Loucy (cell line): ENCODE data around the gene PPP3CA.

ENCODE experiments used
- H2AFZ ChIP-seq: fragments of 200-600 bp; sonication (generic); 2 replicates; pipeline ENCODE4 v1.6.0; 2016; ENCODE audit warnings: antibody characterized with exemption, mild to moderate bottlenecking, low read length, moderate library complexity
- H3F3A ChIP-seq: fragments of 200-600 bp; 2 replicates; pipeline ENCODE4 v1.6.0; 2016; ENCODE audit warnings: antibody characterized with exemption, low read depth, mild to moderate bottlenecking
- H3K27me3 ChIP-seq: fragments of 200-600 bp; sonication (generic); 2 replicates; pipeline ENCODE4 v1.6.1; 2014; ENCODE audit warnings: low read length, mild to moderate bottlenecking; ENCODE audit not compliant: insufficient read depth, poor library complexity, severe bottlenecking
- H3K36me3 ChIP-seq: fragments of 200-600 bp; sonication (generic); 2 replicates; pipeline ENCODE4 v1.6.1; 2016; ENCODE audit warnings: low read length; ENCODE audit not compliant: insufficient read depth
- H3K4me1 ChIP-seq: fragments of 200-600 bp; sonication (generic); 2 replicates; pipeline ENCODE4 v1.5.1; 2014; ENCODE audit warnings: low read length, mild to moderate bottlenecking; ENCODE audit not compliant: insufficient read depth, poor library complexity, severe bottlenecking
- H3K4me2 ChIP-seq: fragments of 200-600 bp; sonication (generic); 2 replicates; pipeline ENCODE4 v1.6.0; 2014; ENCODE audit warnings: antibody characterized with exemption, low read length, low read depth, mild to moderate bottlenecking; ENCODE audit not compliant: poor library complexity, severe bottlenecking
- H3K4me3 ChIP-seq: fragments of 200-600 bp; sonication (generic); 2 replicates; pipeline ENCODE4 v1.5.1; 2014; ENCODE audit warnings: low read length, mild to moderate bottlenecking, mixed read lengths; ENCODE audit not compliant: poor library complexity, severe bottlenecking
- H3K79me2 ChIP-seq: fragments of 200-600 bp; sonication (generic); 2 replicates; pipeline ENCODE4 v1.6.1; 2014; ENCODE audit warnings: low read length; ENCODE audit not compliant: insufficient read depth
- H3K9ac ChIP-seq: fragments of 200-600 bp; sonication (generic); 2 replicates; pipeline ENCODE4 v1.6.0; 2014; ENCODE audit warnings: mild to moderate bottlenecking, low read depth, low read length, moderate library complexity; ENCODE audit not compliant: poor library complexity, severe bottlenecking
- H3K9me2 ChIP-seq: fragments of 200-600 bp; sonication (generic); replicated peaks from 2 replicates; pipeline ENCODE4 v1.6.1; 2016; ENCODE audit warnings: low read depth, low read length, mixed read lengths
- H3K9me3 ChIP-seq: fragments of 200-600 bp; sonication (generic); 2 replicates; pipeline ENCODE4 v1.6.1; 2014; ENCODE audit warnings: mild to moderate bottlenecking, antibody characterized with exemption, low read length, low read depth; ENCODE audit not compliant: insufficient read depth
- H4K20me1 ChIP-seq: fragments of 200-600 bp; sonication (generic); 2 replicates; pipeline ENCODE4 v1.6.0; 2014; ENCODE audit warnings: antibody characterized with exemption, low read length, mild to moderate bottlenecking; ENCODE audit not compliant: insufficient read depth, poor library complexity, severe bottlenecking
- CTCF ChIP-seq: fragments of 200-600 bp; sonication (generic); conservative IDR thresholded peaks from 2 replicates; pipeline ENCODE4 v1.5.1; 2014; ENCODE audit warnings: mild to moderate bottlenecking, antibody characterized with exemption, low read length
- EZH2phosphoT487 ChIP-seq: fragments of 200-600 bp; IDR thresholded peaks from 2 replicates; pipeline ENCODE4 v1.6.1; 2018; ENCODE audit warnings: antibody characterized with exemption, mild to moderate bottlenecking, moderate library complexity, borderline replicate concordance

The PPP3CA gene

GRCh38 chr4:101291198-101291597 lies 56.1 kb downstream of the PPP3CA start:
- Histone ChIP-seq H3K9ac (no peak overlapping the region), H4K20me1 (peaks cover 4% of the 10 kb centered on the region), H3K9me3 (no peaks in the 10 kb centered on the region), H2AFZ (no peak overlapping the region), H3K4me2 (no peak overlapping the region), H3K4me1 (peaks cover 4% of the 10 kb centered on the region), H3F3A (no peaks in the 10 kb centered on the region), H3K27me3 (no peaks in the 10 kb centered on the region), H3K79me2 (peaks cover 18% of the 10 kb centered on the region), H3K36me3 (no peaks in the 10 kb centered on the region), H3K9me2 (no peaks in the 10 kb centered on the region), H3K4me3 (no peak overlapping the region)
- TF ChIP-seq EZH2phosphoT487 (no peak), CTCF (no peak)

DNA sequence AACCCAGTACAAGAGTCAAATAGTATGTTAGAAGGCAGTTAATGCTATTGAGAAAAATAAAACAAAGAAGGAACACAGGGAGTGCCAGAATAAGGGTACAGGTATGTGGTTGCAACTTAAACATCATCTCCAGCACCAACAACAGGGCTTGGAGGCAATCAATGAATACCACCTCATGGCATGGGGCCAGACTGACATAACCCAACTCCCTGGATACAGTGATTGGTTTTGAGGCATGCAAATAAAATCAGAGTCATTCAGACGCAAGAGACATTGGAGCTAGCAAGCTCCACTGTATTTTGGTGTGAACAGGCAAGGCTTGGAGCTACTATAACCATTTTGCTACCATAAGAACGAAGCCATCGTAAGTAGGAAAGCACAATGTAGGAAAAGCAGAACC lies 56.7 kb downstream of the PPP3CA start:
- peaks cover 4% of the 10 kb centered on the region for H3K4me1 ChIP-seq

DNA sequence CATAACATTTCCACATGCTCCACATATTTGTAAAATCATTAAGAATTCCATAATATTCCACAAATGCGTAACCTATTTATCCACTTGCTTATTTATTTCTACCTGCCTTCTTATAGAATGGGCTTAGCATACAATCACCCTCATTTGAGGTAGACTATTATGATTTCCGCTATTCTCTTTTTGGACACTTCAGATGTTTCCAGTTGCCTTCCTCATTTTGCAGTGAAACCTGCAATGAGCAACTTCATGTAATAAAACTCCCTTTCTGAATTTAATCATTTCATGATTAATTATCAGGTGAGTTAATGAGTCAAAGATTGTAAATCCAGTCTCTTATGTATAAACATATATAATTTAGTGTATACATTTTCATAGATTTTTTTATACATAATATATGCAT lies 58.0 kb downstream of the PPP3CA start:
- no peak for TF ChIP-seq CTCF
- TF ChIP-seq EZH2phosphoT487, result no peak
- Histone ChIP-seq H3F3A (no peaks in the 10 kb centered on the region), H3K79me2 (peaks cover 22% of the 10 kb centered on the region), H3K4me1 (peaks cover 4% of the 10 kb centered on the region), H2AFZ (no peak overlapping the region), H3K36me3 (no peaks in the 10 kb centered on the region), H3K27me3 (no peaks in the 10 kb centered on the region), H3K9ac (no peak overlapping the region), H3K9me2 (no peaks in the 10 kb centered on the region), H3K4me3 (no peak overlapping the region), H3K4me2 (no peak overlapping the region), H4K20me1 (peaks cover 4% of the 10 kb centered on the region), H3K9me3 (no peaks in the 10 kb centered on the region)

More for the DNA sequence above, 56.7 kb downstream of the PPP3CA start:
- Histone ChIP-seq H3K4me2 (no peak overlapping the region), H2AFZ (no peak overlapping the region), H3K9me3 (no peaks in the 10 kb centered on the region), H3K9ac (no peak overlapping the region), H3K79me2 (peaks cover 22% of the 10 kb centered on the region), H3K4me3 (no peak overlapping the region), H3F3A (no peaks in the 10 kb centered on the region), H3K27me3 (no peaks in the 10 kb centered on the region), H3K9me2 (no peaks in the 10 kb centered on the region), H3K36me3 (no peaks in the 10 kb centered on the region), H4K20me1 (peaks cover 4% of the 10 kb centered on the region)
- no peak for TF ChIP-seq CTCF
- TF ChIP-seq EZH2phosphoT487, result no peak
